Thymus (tissue), 11 donors: Measurements from ENCODE around the gene REEP6. TPM values are rescaled to one million over a fixed set of nuclear protein-coding genes. Genes with fewer than 3 reads are reported as not detected.
"Not testable (repeated sequence)": the region's sequence is repeated elsewhere in the genome, so short reads cannot be mapped to it uniquely, and the experiment has no call there.

Experiments
- DNase-seq, 9 donors: peaks; one replicate each; pipeline ENCODE4 v3.0.0-alpha.2; 2013; ENCODE audit warnings: low spot score in 9 of 9, low read depth in 6 of 9, missing footprints in 1 of 9
- H3K27ac ChIP-seq, 2 donors: one replicate each; pipeline ENCODE4 v1.5.1; 2013; ENCODE audit warnings: control low read depth in 1 of 2, low read depth in 1 of 2, low read length in 1 of 2, mild to moderate bottlenecking in 1 of 2, moderate library complexity in 1 of 2
- H3K27me3 ChIP-seq, 2 donors: one replicate each; pipeline ENCODE4 v1.5.1; 2013; ENCODE audit warnings: low read length in 1 of 2; ENCODE audit not compliant: control insufficient read depth in 2 of 2, insufficient read depth in 1 of 2
- H3K36me3 ChIP-seq, 2 donors: one replicate each; pipeline ENCODE4 v1.5.1; 2013; ENCODE audit warnings: low read length in 1 of 2, mild to moderate bottlenecking in 1 of 2, moderate library complexity in 1 of 2; ENCODE audit not compliant: control insufficient read depth in 2 of 2, insufficient read depth in 2 of 2
- H3K4me1 ChIP-seq, 2 donors: one replicate each; pipeline ENCODE4 v1.5.1; 2013; ENCODE audit warnings: low read length in 2 of 2; ENCODE audit not compliant: control insufficient read depth in 2 of 2, insufficient read depth in 2 of 2
- H3K4me3 ChIP-seq, 2 donors: one replicate each; pipeline ENCODE4 v1.5.1; 2013; ENCODE audit warnings: low read length in 2 of 2, control low read depth in 1 of 2, mild to moderate bottlenecking in 1 of 2
- H3K9me3 ChIP-seq, 2 donors: one replicate each; pipeline ENCODE4 v1.5.1; 2013; ENCODE audit warnings: low read length in 1 of 2, mild to moderate bottlenecking in 1 of 2; ENCODE audit not compliant: control insufficient read depth in 2 of 2, insufficient read depth in 1 of 2
- WGBS: extraction: QIAGEN DNeasy Blood & Tissue Kit; methylation state at CpG from one replicate; pipeline ENCODE4 v1.1.7; 2013; 5-methylcytosine and 5-hydroxymethylcytosine counted together
- polyA plus RNA-seq: library from polyadenylated mRNA; stranded (reverse); fragments of 200-250 nt; gene quantifications from one replicate; pipeline ENCODE4 v1.2.3, GENCODE V29; 2013
- total RNA-seq: library from RNA; stranded (reverse); fragments of 120-200 nt; gene quantifications from one replicate; pipeline ENCODE4 v1.2.4, GENCODE V29; 2013
- donor health status: healthy.

Gene REEP6
- total and polyA plus RNA-seq, 2 donors = 0.66 to 1.9 TPM

GRCh38 chr19:1514295-1514661 lies 23.3 kb downstream of the REEP6 start:
- H3K4me1 ChIP-seq = peaks cover 0 to 3% of the 10 kb centered on the region in 2 donors
- WGBS = 78% methylated on average over 10 of the region's 10 CpGs
- H3K27me3 ChIP-seq = peaks cover 52 to 78% of the 10 kb centered on the region in 2 donors
- no peak overlapping the region for H3K4me3 ChIP-seq
- no peak overlapping the region for H3K27ac ChIP-seq
- H3K36me3 ChIP-seq = no peaks in the 10 kb centered on the region
- DNase-seq = no peak
- peaks cover 0 to 13% of the 10 kb centered on the region in 2 donors for H3K9me3 ChIP-seq

- no peak for DNase-seq
- WGBS = 71% methylated on average over 14 of the region's 14 CpGs
- Histone ChIP-seq H3K27ac (no peak overlapping the region), H3K4me3 (no peak overlapping the region), H3K36me3 (no peaks in the 10 kb centered on the region), H3K4me1 (peaks cover 0 to 3% of the 10 kb centered on the region in 2 donors), H3K9me3 (peaks cover 0 to 13% of the 10 kb centered on the region in 2 donors), H3K27me3 (peaks cover 43 to 72% of the 10 kb centered on the region in 2 donors)
Measured at GRCh38 chr19:1514986-1515721, 24.2 kb downstream of the REEP6 start.

DNA sequence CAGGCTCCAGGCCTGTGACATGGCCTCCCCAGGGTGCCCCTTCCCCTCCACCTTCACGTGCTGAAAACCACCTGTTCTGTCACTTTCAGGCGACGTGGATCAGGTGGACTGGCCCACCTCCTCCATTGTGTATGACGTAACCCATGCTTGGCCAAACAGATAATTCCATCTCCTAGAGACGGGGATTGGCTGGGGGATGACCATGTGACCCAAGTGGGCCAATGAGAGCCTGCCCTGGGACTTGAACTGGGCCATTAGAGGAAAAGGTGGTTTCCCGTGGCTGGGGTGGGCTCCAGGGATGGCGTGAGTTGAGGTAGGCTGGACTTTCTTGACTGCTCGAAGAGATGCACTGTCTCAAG lies 25.4 kb downstream of the REEP6 start:
- 77% methylated on average over 8 of the region's 8 CpGs for WGBS
- Histone ChIP-seq H3K27me3 (peaks cover 31 to 67% of the 10 kb centered on the region in 2 donors), H3K9me3 (peaks cover 0 to 13% of the 10 kb centered on the region in 2 donors), H3K36me3 (no peaks in the 10 kb centered on the region), H3K4me1 (peaks cover 0 to 3% of the 10 kb centered on the region in 2 donors), H3K4me3 (no peak overlapping the region), H3K27ac (no peak overlapping the region)
- DNase-seq = no peak

- 93% methylated on average over 4 of the region's 4 CpGs for WGBS
- H3K4me1 ChIP-seq = no peaks in the 10 kb centered on the region
- no peak overlapping the region for H3K27ac ChIP-seq
- no peak for DNase-seq
- H3K27me3 ChIP-seq = peaks cover 29 to 68% of the 10 kb centered on the region in 2 donors
- H3K36me3 ChIP-seq = no peaks in the 10 kb centered on the region
- peaks cover 0 to 8% of the 10 kb centered on the region in 2 donors for H3K9me3 ChIP-seq
- H3K4me3 ChIP-seq = no peak overlapping the region
Measured at GRCh38 chr19:1518471-1518870, 27.5 kb downstream of the REEP6 start.

GRCh38 chr19:1519802-1520201 lies 28.8 kb downstream of the REEP6 start:
- not testable (repeated sequence) for H3K27ac ChIP-seq, H3K36me3 ChIP-seq, H3K4me1 ChIP-seq, H3K4me3 ChIP-seq, H3K9me3 ChIP-seq, DNase-seq
- 91% methylated on average over 8 of the region's 8 CpGs for WGBS
- peaks cover 32 to 64% of the 10 kb centered on the region in 2 donors for H3K27me3 ChIP-seq

DNA sequence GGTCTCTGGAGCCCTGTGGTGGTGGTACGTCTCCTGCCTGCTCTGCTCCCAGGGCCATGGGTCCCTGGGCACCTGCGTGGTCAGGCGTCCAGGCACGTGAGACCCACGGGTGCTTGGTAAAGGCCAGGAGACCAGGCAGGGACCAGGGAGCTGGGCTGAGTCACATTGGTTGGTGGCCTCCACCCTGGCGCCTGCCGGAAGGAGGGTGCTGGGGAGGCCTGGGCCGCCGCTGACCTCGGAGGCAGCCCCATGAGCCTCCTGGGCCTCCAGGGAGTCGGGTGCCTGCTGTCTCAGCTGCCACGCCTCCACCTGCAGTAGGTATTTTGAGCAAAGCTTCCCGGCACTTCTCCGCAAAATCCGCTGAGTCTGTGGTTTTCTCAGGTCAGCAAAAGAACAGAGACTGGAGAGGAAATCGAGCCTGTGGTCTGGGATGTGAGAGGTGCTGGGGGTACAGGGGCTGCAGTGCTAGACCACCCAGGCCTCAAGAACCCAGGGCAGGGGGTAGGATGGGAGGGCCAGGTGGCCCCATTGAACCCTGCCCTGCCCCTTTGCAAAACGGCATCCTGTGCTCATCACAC lies 29.3 kb downstream of the REEP6 start:
- Histone ChIP-seq H3K27me3 (peaks cover 35 to 64% of the 10 kb centered on the region in 2 donors), H3K4me1 (no peaks in the 10 kb centered on the region), H3K27ac (no peak overlapping the region), H3K9me3 (peaks cover 0 to 10% of the 10 kb centered on the region in 2 donors), H3K36me3 (no peaks in the 10 kb centered on the region), H3K4me3 (no peak overlapping the region)
- DNase-seq = no peak
- 79% methylated on average over 17 of the region's 17 CpGs for WGBS

DNA sequence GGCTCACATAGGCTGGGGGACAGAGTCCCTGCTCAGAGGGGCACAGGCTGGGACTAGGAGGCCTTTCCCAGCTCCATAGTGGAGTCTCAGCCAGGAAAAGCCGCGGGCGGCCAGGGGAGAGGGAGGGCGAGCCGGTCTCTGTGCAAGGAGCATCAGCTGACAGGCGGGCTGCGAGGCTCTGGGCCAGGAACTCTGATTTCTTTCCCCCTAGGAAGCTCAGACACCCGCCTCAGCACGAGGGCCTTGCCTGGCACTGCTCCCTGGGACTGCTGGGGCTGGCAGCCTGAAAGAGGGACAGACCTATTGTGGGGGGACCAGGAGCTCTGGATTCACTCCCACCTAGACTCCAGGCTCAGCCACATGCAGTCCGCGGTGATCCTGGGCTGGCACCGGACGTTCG lies 30.7 kb downstream of the REEP6 start:
- peaks cover 36 to 66% of the 10 kb centered on the region in 2 donors for H3K27me3 ChIP-seq
- DNase-seq = no peak
- no peak overlapping the region for H3K27ac ChIP-seq
- WGBS = 75% methylated on average over 14 of the region's 14 CpGs
- no peak overlapping the region for H3K4me3 ChIP-seq
- H3K4me1 ChIP-seq = no peaks in the 10 kb centered on the region
- H3K36me3 ChIP-seq = no peaks in the 10 kb centered on the region
- H3K9me3 ChIP-seq = peaks cover 0 to 4% of the 10 kb centered on the region in 2 donors

DNA sequence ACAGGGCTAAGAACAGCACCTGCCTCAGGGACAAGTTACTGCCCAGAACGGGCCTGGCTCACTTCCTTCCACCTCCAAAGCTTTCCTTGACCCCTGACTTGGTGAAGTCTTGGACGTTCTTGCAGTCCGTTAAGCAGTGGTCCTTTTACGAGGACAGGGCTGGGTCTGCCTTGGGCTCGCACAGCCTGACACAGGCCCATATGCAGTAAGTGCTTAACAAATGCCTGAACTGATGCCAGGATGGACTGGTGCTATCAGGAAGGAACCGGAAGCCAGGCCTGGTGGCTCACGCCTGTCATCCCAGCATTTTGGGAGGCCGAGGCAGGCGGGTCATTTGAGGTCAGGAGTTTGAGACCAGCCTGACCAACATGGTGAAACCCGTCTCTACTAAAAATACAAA lies 31.1 kb downstream of the REEP6 start:
- no peak overlapping the region for H3K27ac ChIP-seq
- H3K36me3 ChIP-seq = no peaks in the 10 kb centered on the region
- DNase-seq = no peak
- H3K4me3 ChIP-seq = no peak overlapping the region
- H3K9me3 ChIP-seq = peaks cover 0 to 4% of the 10 kb centered on the region in 2 donors
- 84% methylated on average over 10 of the region's 10 CpGs for WGBS
- no peaks in the 10 kb centered on the region for H3K4me1 ChIP-seq
- H3K27me3 ChIP-seq = peaks cover 36 to 68% of the 10 kb centered on the region in 2 donors

DNA sequence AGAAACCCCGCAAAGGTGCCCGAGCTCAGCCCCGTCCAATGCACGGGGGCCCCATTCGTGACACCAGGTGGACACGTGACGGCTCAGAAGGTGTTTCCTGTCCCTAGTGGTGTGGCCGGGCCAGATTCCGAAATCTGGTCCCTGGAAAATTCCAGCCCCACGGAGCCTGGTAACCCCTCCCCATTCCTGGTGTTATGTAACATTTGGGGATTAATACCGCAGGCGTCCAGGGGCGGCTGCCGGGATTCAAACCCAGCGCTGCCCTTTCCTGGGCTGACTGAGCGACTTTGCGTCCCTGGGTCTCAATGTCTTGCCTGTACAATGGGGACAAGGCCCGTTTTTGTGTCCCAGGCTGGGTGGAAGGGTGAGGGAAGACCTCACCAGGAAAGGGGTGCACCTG lies 31.9 kb downstream of the REEP6 start:
- Histone ChIP-seq H3K27ac (no peak overlapping the region), H3K27me3 (peaks cover 36 to 68% of the 10 kb centered on the region in 2 donors)

More for the DNA sequence above, 31.9 kb downstream of the REEP6 start:
- WGBS = 75% methylated on average over 18 of the region's 18 CpGs
- DNase-seq = no peak
- Histone ChIP-seq H3K36me3 (no peaks in the 10 kb centered on the region), H3K4me3 (no peak overlapping the region), H3K4me1 (no peaks in the 10 kb centered on the region), H3K9me3 (peaks cover 0 to 4% of the 10 kb centered on the region in 2 donors)
